NB4 (cell line): ENCODE measurements around the gene HPCAL1.
"Not testable (repeated sequence)": the region's sequence is repeated elsewhere in the genome, so short reads cannot be mapped to it uniquely, and the experiment has no call there.

Source experiments
- DNase-seq: peaks from one replicate; pipeline ENCODE4 v3.0.0; 2010; ENCODE audit warnings: low read depth
- H3K4me3 ChIP-seq: one replicate; pipeline ENCODE4 v1.5.1; 2011; ENCODE audit warnings: mild to moderate bottlenecking, low read depth, low read length, moderate library complexity
- MAX ChIP-seq: IDR thresholded peaks from 2 replicates; pipeline ENCODE4 v1.6.1; 2011; ENCODE audit warnings: low read depth, low read length
- MYC ChIP-seq: IDR thresholded peaks from 2 replicates; pipeline ENCODE4 v1.6.1; 2011; ENCODE audit warnings: low read depth, low read length
- POLR2A ChIP-seq: IDR thresholded peaks from 2 replicates; pipeline ENCODE4 v1.6.1; 2011; ENCODE audit warnings: mild to moderate bottlenecking; ENCODE audit not compliant: insufficient read length; ENCODE audit errors: extremely low read depth
- TF ChIP-seq, protein P1 (sequence below): IDR thresholded peaks from one replicate; pipeline ENCODE4 v1.5.1; 2012; ENCODE audit warnings: low read depth, low read length

Gene HPCAL1

DNA sequence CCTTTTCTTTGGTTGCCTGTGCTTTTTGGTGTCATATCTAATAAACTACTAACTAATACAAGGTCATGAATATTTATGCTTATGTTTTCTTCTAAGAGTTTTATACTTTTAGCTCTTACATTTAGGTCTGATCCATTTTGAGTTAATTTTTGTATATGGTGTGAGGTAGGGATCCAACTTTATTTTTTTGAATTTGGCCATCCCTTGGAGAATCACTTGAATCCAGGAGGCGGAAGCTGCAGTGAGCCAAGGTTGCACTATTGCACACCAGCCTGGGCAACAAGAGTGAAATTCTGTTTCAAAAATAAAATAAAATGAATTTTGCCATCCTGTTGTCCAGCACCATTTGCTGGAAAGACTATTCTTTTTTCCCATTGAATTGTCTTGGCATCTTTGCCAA lies 8.6 kb upstream of the HPCAL1 start:
- H3K4me3 ChIP-seq = no peak overlapping the region
- TF ChIP-seq MAX (no peak), POLR2A (no peak), MYC (no peak)
- TF ChIP-seq, protein P1, sequence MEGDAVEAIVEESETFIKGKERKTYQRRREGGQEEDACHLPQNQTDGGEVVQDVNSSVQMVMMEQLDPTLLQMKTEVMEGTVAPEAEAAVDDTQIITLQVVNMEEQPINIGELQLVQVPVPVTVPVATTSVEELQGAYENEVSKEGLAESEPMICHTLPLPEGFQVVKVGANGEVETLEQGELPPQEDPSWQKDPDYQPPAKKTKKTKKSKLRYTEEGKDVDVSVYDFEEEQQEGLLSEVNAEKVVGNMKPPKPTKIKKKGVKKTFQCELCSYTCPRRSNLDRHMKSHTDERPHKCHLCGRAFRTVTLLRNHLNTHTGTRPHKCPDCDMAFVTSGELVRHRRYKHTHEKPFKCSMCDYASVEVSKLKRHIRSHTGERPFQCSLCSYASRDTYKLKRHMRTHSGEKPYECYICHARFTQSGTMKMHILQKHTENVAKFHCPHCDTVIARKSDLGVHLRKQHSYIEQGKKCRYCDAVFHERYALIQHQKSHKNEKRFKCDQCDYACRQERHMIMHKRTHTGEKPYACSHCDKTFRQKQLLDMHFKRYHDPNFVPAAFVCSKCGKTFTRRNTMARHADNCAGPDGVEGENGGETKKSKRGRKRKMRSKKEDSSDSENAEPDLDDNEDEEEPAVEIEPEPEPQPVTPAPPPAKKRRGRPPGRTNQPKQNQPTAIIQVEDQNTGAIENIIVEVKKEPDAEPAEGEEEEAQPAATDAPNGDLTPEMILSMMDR = no peak
- no peak for DNase-seq

DNA sequence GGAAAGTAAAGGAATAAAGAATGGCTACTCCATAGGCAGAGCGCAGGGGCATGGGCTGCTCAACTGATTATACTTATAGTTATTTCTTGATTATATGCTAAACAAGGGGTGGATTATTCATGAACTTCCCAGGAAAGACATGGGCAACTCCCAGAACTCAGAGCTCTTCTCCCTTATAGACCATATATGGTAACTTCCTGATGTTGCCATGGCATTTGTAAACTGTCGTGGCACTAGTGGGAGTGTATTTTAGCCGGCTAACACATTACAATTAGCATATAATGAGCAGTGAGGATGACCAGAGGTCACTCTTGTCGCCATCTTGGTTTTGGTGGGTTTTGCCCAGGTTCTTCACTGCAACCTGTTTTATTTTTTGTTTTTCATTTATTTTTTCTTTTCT lies 7.1 kb upstream of the HPCAL1 start:
- DNase-seq, H3K4me3 ChIP-seq: not testable (repeated sequence)

- H3K4me3 ChIP-seq = no peak overlapping the region
- no peak for TF ChIP-seq MAX
- TF ChIP-seq, protein P1 = no peak
- no peak for TF ChIP-seq POLR2A
- DNase-seq = no peak
Observed at GRCh38 chr2:10296142-10296541, 6.6 kb upstream of the HPCAL1 start.

DNA sequence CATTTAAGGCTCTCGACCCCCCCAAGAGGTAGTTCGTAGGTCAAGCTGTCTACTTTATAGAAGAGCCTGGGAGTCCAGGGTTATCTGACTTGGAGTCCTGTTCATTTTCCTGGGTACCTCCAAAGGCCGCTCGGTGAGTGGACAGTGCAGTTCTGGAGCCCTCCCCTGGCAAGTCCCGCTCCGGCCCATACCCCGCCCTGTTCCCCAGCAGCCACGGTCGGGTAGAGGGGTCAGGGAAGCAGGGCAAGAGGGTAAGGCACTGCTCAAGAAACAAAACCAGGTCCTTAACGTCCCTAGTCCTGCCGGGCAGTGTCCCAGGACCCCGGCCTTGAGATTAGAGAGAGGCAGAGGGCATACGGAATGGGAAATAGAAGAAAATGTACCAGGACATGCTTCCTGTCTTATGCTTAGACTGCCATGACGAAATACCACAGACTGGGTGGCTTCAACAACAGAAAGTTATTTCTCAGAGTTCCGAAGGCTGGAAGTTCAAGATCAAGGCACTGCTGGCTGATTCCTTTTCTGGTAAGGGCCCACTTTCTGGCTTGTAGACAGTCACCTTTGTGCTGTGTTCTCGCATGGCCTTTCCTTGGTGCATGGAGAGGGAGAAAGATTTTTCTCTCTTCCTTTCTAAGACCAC lies 5.4 kb upstream of the HPCAL1 start:
- peak; percentile 60 for DNase-seq
- no peak for TF ChIP-seq MYC
- TF ChIP-seq POLR2A = no peak
- TF ChIP-seq, protein P1 = no peak
- TF ChIP-seq MAX = no peak
- no peak overlapping the region for H3K4me3 ChIP-seq

GRCh38 chr2:10297959-10298531 lies 4.7 kb upstream of the HPCAL1 start:
- no peak overlapping the region for H3K4me3 ChIP-seq
- TF ChIP-seq POLR2A (no peak), MAX (no peak), MYC (no peak)
- TF ChIP-seq, protein P1 = no peak
- peak; percentile 90 for DNase-seq

GRCh38 chr2:10298777-10299176 lies 3.9 kb upstream of the HPCAL1 start:
- not testable (repeated sequence) for DNase-seq, H3K4me3 ChIP-seq

- H3K4me3 ChIP-seq = no peak overlapping the region
- TF ChIP-seq MAX = no peak
- TF ChIP-seq POLR2A = no peak
- TF ChIP-seq, protein P1 = no peak
- no peak for TF ChIP-seq MYC
- no peak for DNase-seq
Observed at GRCh38 chr2:10300328-10300920, 2.3 kb upstream of the HPCAL1 start.
